ENCODE measurements around the gene FAM167B.

FAM167B gene

GRCh38 chr1:32246888-32247273 is at the start of gene FAM167B:
Gene FAM167B, plus strand, starts transcription at chr1:32247222. Its CDS starts 200 bp downstream, at chr1:32247422.
- no peak for DNase-seq

- DNase-seq, result no peak
Measured at GRCh38 chr1:32197837-32198236, 49.2 kb upstream of the FAM167B start.

GRCh38 chr1:32198237-32199042 is 48.6 kb upstream of the FAM167B start:
- no peak for DNase-seq

- DNase-seq, result no peak
Measured at GRCh38 chr1:32199043-32199716, 47.8 kb upstream of the FAM167B start.

- DNase-seq, result peak; percentile 36
Measured at GRCh38 chr1:32199717-32200072, 47.3 kb upstream of the FAM167B start.

GRCh38 chr1:32200226-32201010 is 46.6 kb upstream of the FAM167B start, which contains the start of gene CCDC28B:
Gene CCDC28B, plus strand, starts transcription at chr1:32200595. Its CDS starts 1,341 bp downstream, at chr1:32201936.
- DNase-seq, result peak; percentile 64 to 83

GRCh38 chr1:32201011-32201855 is 45.8 kb upstream of the FAM167B start:
- DNase-seq, result peak in 1 of 2 experiments; percentile 64

GRCh38 chr1:32204943-32205361 is 42.1 kb upstream of the FAM167B start:
- DNase-seq, result peak in 1 of 2 experiments; percentile 68

- peak; percentile 84 to 96 for DNase-seq
Measured at GRCh38 chr1:32205401-32206370, 41.3 kb upstream of the FAM167B start, which contains the start of gene IQCC. Gene IQCC, plus strand, starts transcription at chr1:32205671. Its CDS starts 11 bp downstream, at chr1:32205682.

GRCh38 chr1:32208469-32208868 is 38.6 kb upstream of the FAM167B start:
- DNase-seq, result no peak

GRCh38 chr1:32208891-32209328 is 38.1 kb upstream of the FAM167B start, which contains the start of gene DCDC2B:
Gene DCDC2B, plus strand, starts transcription at chr1:32209089. Its CDS starts 5 bp downstream, at chr1:32209094.
- peak; percentile 23 to 64 for DNase-seq

- peak; percentile 21 to 80 for DNase-seq
Measured at GRCh38 chr1:32215629-32216480, 31.2 kb upstream of the FAM167B start.

GRCh38 chr1:32216566-32216965 is 30.5 kb upstream of the FAM167B start:
- no peak for DNase-seq

- DNase-seq, result no peak
Measured at GRCh38 chr1:32219022-32219421, 28.0 kb upstream of the FAM167B start.

- no peak for DNase-seq
Measured at GRCh38 chr1:32220746-32221580, 26.1 kb upstream of the FAM167B start.

- no peak for DNase-seq
Measured at GRCh38 chr1:32221581-32221979, 25.4 kb upstream of the FAM167B start.

GRCh38 chr1:32221980-32222755 is 24.9 kb upstream of the FAM167B start, which contains the start of the genes EIF3I and TMEM234:
Gene EIF3I, plus strand, starts transcription at chr1:32222407. Its CDS starts 35 bp downstream, at chr1:32222442.
Gene TMEM234, minus strand, starts transcription at chr1:32222353. Its CDS starts 31 bp downstream, at chr1:32222322.
- peak; percentile 84 to 95 for DNase-seq

GRCh38 chr1:32223683-32224082 is 23.3 kb upstream of the FAM167B start:
- no peak for DNase-seq

Data from NCI-H526 (cell line).